DMS153 treated with DMSO at 0.1 percent for 48 hours (cell line): ENCODE data around the gene CAMSAP2.

Experiments used
- DNase-seq: peaks from one replicate; lab custom pipeline; 2025; ENCODE audit not compliant: unreplicated experiment; lab: John Stamatoyannopoulos, UW

The CAMSAP2 gene

GRCh38 chr1:200738327-200738948 is at the start of gene CAMSAP2:
CAMSAP2 (plus strand) TSS chr1:200738893; CDS start chr1:200739828, 935 bp downstream.
- DNase-seq = peak; percentile 91

DNA sequence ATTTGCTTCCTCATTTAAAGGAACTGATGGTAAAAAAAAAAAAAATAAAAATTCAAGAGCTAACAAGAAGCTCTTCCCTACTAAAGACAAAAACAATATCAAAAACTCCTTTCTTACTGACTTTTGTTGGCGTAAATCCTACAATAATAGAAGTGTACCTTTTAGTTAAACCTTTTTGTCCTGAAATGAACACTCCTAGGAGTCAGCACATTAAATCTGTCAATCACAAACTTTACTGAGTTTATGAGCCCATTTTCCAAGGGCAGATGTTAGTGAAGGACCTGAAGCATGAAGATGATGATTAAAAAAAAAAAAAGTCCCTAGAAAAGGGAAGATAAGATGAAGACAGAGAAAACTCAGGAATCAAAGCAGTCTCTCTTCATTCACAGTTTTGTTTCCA is 46.4 kb upstream of the CAMSAP2 start:
- DNase-seq = no peak

- no peak for DNase-seq
Measured at GRCh38 chr1:200693327-200693726, 45.4 kb upstream of the CAMSAP2 start.

- DNase-seq = no peak
Measured at GRCh38 chr1:200694738-200695137, 44.0 kb upstream of the CAMSAP2 start.

DNA sequence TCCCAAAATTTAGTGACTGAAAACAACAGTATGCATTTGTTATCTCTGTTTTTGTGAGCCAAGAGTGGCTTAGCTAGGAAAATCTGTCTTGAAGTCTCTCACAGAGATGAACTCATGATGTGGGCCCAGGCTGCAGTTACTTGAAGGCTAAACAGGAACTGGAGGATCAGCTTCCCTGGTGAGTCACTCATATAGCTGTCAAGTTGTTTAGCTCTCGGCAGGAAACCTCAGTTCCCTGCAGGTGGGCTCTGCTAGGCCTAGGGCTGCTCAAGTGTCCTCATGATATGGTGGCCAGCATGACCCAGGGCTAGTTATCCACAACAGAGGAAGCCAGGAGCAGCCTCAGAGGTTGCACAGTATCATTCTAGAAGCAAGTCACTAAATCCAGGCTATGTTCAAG is 38.8 kb upstream of the CAMSAP2 start:
- no peak for DNase-seq

DNA sequence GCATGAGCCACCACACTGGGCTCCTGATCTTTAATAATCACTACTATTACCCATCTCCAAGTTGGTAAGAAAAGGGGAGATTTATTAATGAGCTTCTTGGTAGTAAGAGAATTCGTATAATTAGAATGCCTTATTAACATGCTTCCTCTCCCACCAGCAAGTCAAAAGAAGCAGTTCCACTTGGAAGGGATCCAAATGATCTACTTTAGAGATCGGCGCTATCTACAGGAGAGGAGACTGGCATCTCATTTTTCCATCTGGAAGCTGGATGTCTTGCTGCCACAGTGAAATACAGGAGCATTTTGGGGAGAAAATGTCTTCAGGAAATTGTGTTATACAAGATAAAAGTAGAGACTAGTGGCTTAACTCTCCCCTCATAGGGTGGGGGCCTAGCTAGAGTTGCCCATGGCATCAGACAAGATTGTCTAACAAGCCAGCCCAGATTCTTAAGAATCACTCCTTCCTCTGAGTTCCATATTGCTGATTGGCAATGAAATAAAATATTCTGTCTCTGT is 33.6 kb upstream of the CAMSAP2 start:
- no peak for DNase-seq

DNA sequence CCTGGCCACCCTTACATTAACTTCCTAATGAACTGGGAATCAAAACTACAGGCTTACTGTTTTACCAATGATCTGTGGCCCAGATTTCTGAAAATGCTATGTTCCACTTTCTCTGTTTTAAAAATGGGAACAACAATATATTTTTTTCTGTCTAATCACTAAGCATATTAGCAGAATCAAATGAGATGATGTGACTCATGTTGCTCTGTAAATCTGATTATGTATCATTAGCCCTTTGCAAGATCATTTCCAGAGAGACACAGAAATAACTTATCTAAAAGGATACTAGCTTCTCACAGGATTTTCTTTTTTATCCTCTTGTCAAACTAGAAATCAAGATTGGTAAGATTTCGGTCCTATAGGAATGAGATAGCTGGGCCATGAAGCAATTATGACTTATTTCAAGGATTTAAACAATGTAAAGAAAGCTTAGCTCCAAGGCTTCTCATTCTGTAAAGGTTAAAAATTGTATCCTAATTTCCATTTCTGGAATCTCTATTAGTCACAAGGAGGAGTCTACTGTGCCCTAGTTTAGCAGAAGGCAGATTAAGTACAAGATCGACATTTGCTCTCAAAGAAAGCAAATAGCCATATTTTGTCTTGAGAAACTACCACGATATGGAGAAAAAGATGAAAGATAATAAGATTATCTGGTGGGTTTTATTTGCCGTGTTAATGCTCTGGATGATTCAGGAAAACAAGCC is 32.4 kb upstream of the CAMSAP2 start:
- DNase-seq = no peak

DNA sequence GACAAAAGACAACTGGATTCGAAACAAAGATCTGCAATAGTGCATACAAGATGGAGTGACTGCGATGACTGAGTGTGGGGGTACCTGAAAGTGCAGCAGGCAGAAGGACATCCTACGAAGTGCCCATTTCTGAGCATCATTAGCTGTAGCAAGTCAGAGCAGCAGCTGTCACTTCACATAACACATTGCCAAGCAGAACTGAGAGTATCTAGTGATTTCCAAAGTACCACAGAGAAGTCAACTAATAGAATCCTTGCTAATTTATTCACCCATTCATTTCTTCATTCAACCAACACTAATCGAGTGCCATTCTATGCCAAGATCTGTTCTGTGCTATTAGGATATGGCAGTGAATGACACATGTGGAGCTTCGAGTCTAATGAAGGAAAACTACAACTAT is 31.6 kb upstream of the CAMSAP2 start:
- no peak for DNase-seq

DNA sequence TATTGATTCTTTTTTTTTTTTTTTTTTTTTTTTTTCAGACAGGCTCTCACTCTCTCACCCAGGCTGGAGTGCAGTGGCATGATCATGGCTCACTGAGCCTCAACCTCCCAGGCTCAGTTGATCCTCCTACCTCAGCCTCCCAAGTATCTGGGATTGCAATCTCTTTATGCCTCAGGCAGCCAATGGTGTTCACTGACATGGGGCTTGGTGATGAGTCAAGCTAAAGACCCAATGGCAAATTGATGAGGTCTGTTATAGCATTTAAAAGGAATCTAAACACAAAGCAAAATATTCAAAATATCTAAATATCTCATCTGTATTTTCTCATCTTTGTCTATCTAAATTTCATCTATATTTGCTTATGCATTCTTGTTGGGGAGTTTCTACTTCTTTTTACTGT is 30.5 kb upstream of the CAMSAP2 start:
- no peak for DNase-seq

DNA sequence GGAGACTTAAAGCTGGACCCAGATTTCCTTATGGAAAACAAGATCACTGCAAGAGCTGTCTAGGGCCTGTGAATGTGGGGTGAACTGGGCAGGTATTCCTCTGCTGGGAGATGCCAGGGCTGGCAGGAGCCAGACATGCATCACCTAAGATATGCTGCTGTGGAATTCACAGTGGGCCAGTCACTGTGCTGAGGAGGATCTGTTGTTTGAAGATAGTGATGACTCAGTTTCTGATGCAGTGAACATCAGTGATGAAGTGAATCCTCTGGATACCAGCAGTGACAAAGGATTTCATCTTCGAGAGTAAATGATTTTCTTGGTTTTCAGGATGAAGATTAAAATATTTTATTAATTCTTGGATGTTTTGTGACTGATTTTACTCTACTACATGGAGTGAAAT is 29.9 kb upstream of the CAMSAP2 start:
- DNase-seq = no peak

- no peak for DNase-seq
Measured at GRCh38 chr1:200710166-200710565, 28.5 kb upstream of the CAMSAP2 start.

GRCh38 chr1:200714504-200715187 is 24.0 kb upstream of the CAMSAP2 start:
- no peak for DNase-seq

GRCh38 chr1:200720199-200720598 is 18.5 kb upstream of the CAMSAP2 start:
- DNase-seq = no peak

DNA sequence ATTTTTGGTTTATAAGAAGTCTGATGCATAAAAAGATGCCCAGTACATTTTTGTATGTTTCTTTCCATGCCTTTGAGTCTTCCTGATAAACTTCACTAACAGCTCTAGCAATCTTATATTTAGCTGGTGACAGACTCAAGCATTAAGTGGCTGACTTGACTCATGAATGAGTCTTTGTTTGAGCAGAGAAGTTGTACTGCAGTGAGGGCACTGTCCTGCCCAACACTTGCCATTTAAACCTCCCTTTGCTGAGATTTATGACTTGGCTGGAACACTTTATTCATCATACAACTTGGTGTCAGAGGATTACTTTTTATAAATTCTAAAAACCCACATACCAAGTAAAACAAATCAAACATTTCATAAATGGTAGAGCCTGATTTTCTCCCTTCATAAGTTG is 14.6 kb upstream of the CAMSAP2 start:
- DNase-seq = no peak

DNA sequence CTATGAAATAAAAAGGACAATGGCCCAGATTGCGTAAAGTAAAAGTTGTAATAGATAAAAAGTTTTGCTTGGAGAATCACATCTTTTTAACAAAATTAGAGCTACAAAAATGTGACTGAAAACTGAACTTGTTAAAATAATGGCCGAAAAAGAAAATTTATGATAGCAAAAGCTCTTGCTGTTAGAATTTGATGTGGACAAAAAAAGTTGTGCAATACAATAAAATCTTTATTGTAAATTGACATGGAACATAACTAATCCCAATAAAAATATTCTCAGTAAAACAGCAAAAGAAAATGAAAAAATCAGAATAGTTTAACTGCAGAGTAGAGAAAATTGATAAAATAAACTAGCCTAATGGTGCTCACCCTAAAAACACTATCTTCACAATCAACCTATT is 11.4 kb upstream of the CAMSAP2 start:
- DNase-seq = no peak

- DNase-seq = no peak
Measured at GRCh38 chr1:200729863-200730262, 8.8 kb upstream of the CAMSAP2 start.

DNA sequence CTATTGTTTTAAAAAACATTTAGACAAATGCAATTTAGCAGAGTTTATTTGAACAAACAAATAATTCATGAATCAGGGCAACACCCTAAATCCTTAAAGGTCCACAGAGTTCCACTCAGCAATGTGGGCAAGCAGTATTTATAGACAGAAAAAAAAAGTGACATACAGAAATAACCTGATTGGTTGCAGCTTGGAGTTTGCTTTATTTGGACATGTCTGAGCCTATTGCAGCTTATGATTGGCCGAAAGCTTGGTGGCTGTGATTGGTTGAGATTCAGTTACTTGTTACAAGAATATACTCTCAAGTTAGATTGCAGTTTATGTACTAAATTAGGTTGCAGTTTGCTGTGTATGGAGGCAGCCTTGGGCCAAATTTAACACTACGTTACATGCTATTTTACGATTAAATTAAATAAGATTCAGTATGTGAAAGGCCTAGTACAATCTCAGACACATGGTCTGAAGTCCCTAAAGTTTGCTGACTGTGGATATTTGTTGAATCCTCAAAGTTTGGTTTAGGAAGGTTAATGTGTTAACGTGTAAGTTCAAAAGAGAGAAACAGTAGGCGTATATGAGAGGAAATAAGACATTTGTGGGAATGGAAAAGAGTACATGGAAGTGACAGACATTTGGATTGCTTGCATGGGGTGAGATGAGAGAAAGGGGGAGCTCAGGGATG is 6.9 kb upstream of the CAMSAP2 start:
- no peak for DNase-seq

GRCh38 chr1:200732438-200732837 is 6.3 kb upstream of the CAMSAP2 start:
- DNase-seq = no peak

DNA sequence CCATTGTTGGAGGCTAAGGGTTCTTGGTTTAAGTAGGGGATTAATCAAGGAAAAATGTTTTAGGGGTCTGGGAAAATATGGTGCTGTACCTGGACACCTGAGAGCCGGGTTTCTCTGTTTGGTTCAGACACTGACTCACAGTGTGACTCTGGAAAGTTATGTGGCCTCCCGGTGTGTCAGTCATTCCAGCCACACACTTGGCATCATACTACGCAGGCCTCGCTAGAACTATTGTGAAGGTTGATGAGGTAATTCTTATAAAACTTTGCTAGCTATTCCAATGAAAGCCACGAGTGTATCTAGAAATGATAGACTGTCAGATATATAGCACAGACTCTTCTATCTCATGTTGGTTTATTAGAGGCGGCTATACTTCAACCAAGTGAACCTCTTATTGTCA is 4.8 kb upstream of the CAMSAP2 start:
- DNase-seq = no peak

GRCh38 chr1:200737647-200738291 is 924 bp upstream of the CAMSAP2 start:
- no peak for DNase-seq
